ENCODE results near the gene WDR47.

WDR47 gene

GRCh38 chr1:109041621-109042468 is at the start of gene WDR47:
Gene WDR47 (minus strand): TSS chr1:109042102. CDS start chr1:109023512, 18,590 bp downstream.
- no peaks in the 10 kb centered on the region; the same call in 1 of the 2 replicates for H3F3A ChIP-seq (ENCODE audit: insufficient read depth, low read length)
- peak within 1 kb of the TSS; percentile 78 for H3K9ac ChIP-seq (ENCODE audit: low read length)
- peak within 1 kb of the TSS; percentile 90; the same call in 1 of the 2 replicates for H2AFZ ChIP-seq (ENCODE audit: low read length)
- no peaks in the 10 kb centered on the region for H3K9me2 ChIP-seq (ENCODE audit: low read depth, low read length)
- H4K20me1 ChIP-seq (ENCODE audit: insufficient read depth, low read length) = no peaks in the 10 kb centered on the region
- H3K4me1 ChIP-seq (ENCODE audit: insufficient read depth, low read length, severe bottlenecking) = peaks cover 18% of the 10 kb centered on the region
- peak within 1 kb of the TSS; percentile 93 for H3K4me2 ChIP-seq (ENCODE audit: low read length)
- no peaks in the 10 kb centered on the region for H3K27me3 ChIP-seq (ENCODE audit: insufficient read depth, low read length)
- H3K79me2 ChIP-seq (ENCODE audit: insufficient read depth, low read length) = peaks cover 18% of the 10 kb centered on the region
- TF ChIP-seq EZH2 (IDR thresholded peaks at IDR 0.05; ENCODE audit: borderline replicate concordance, low read length) (no peak), CTCF (IDR thresholded peaks at IDR 0.05; ENCODE audit: low read length) (no peak)
- peak within 1 kb of the TSS; percentile 95 for H3K4me3 ChIP-seq (ENCODE audit: low read depth, low read length, poor library complexity, severe bottlenecking)
- H3K36me3 ChIP-seq (ENCODE audit: insufficient read depth, low read length) = no peaks in the 10 kb centered on the region
- H3K27ac ChIP-seq (ENCODE audit: low read depth, low read length, poor library complexity, severe bottlenecking) = peak within 1 kb of the TSS; percentile 57
- H3K9me3 ChIP-seq (ENCODE audit: low read length) = no peaks in the 10 kb centered on the region

GRCh38 chr1:109091078-109091838 is 49.4 kb upstream of the WDR47 start:
- TF ChIP-seq CTCF (IDR thresholded peaks at IDR 0.05; ENCODE audit: low read length) (no peak), EZH2 (IDR thresholded peaks at IDR 0.05; ENCODE audit: borderline replicate concordance, low read length) (no peak)
- Histone ChIP-seq H3K27ac (ENCODE audit: low read depth, low read length, poor library complexity, severe bottlenecking) (peak overlapping the region; percentile 95), H3K4me1 (ENCODE audit: insufficient read depth, low read length, severe bottlenecking) (peaks cover 28% of the 10 kb centered on the region), H3K9ac (ENCODE audit: low read length) (peak overlapping the region; percentile 92), H3K27me3 (ENCODE audit: insufficient read depth, low read length) (no peaks in the 10 kb centered on the region), H3K4me2 (ENCODE audit: low read length) (peak overlapping the region; percentile 93), H4K20me1 (ENCODE audit: insufficient read depth, low read length) (no peaks in the 10 kb centered on the region), H3K36me3 (ENCODE audit: insufficient read depth, low read length) (peaks cover 31% of the 10 kb centered on the region), H3K9me2 (ENCODE audit: low read depth, low read length) (no peaks in the 10 kb centered on the region), H3K4me3 (ENCODE audit: low read depth, low read length, poor library complexity, severe bottlenecking) (peak overlapping the region; percentile 82), H3K9me3 (ENCODE audit: low read length) (no peaks in the 10 kb centered on the region), H3K79me2 (ENCODE audit: insufficient read depth, low read length) (peaks cover 24% of the 10 kb centered on the region), H3F3A (ENCODE audit: insufficient read depth, low read length) (no peaks in the 10 kb centered on the region; the same call in 1 of the 2 replicates), H2AFZ (ENCODE audit: low read length) (no peak overlapping the region)

GRCh38 chr1:109090196-109091077 is 48.5 kb upstream of the WDR47 start, which contains the start of gene TMEM167B:
Gene TMEM167B (plus strand): TSS chr1:109090764. CDS start chr1:109090873, 109 bp downstream.
- TF ChIP-seq CTCF (IDR thresholded peaks at IDR 0.05; ENCODE audit: low read length) (no peak), EZH2 (IDR thresholded peaks at IDR 0.05; ENCODE audit: borderline replicate concordance, low read length) (no peak)
- H3K4me1 ChIP-seq (ENCODE audit: insufficient read depth, low read length, severe bottlenecking) = peaks cover 28% of the 10 kb centered on the region
- peaks cover 25% of the 10 kb centered on the region for H3K36me3 ChIP-seq (ENCODE audit: insufficient read depth, low read length)
- peak within 1 kb of the TSS; percentile 93 for H3K4me2 ChIP-seq (ENCODE audit: low read length)
- no peaks in the 10 kb centered on the region for H3K27me3 ChIP-seq (ENCODE audit: insufficient read depth, low read length)
- H3K9me3 ChIP-seq (ENCODE audit: low read length) = no peaks in the 10 kb centered on the region
- peaks cover 22% of the 10 kb centered on the region for H3K79me2 ChIP-seq (ENCODE audit: insufficient read depth, low read length)
- peak within 1 kb of the TSS; percentile 95 for H3K27ac ChIP-seq (ENCODE audit: low read depth, low read length, poor library complexity, severe bottlenecking)
- H4K20me1 ChIP-seq (ENCODE audit: insufficient read depth, low read length) = no peaks in the 10 kb centered on the region
- no peaks in the 10 kb centered on the region; the same call in 1 of the 2 replicates for H3F3A ChIP-seq (ENCODE audit: insufficient read depth, low read length)
- no peak within 1 kb of the TSS for H2AFZ ChIP-seq (ENCODE audit: low read length)
- peak within 1 kb of the TSS; percentile 82 for H3K4me3 ChIP-seq (ENCODE audit: low read depth, low read length, poor library complexity, severe bottlenecking)
- no peaks in the 10 kb centered on the region for H3K9me2 ChIP-seq (ENCODE audit: low read depth, low read length)
- H3K9ac ChIP-seq (ENCODE audit: low read length) = peak within 1 kb of the TSS; percentile 92

All from OCI-LY1 (cell line).